Natural killer cell (primary cell): ENCODE data around the gene CLDN14. TPM values are rescaled to one million over a fixed set of nuclear protein-coding genes. Genes with fewer than 3 reads are reported as not detected.
A peak's percentile ranks its signal among the peaks of the same experiment; 100 is the strongest.

ENCODE experiments used
- ATAC-seq, 3 donors: fragments of 150-1000 bp in 2 of 3; fragments of 200-7000 bp in 1 of 3; cut with Tn5 transposase; 1 replicate in 1 of 3; 2 replicates in 2 of 3; pipeline ENCODE4 v1.10.0; 2021; ENCODE audit warnings: mild to moderate bottlenecking in 2 of 3, moderate library complexity in 2 of 3
- DNase-seq, 2 donors: peaks; one replicate each; pipeline versions ENCODE4 v3.0.0 to v3.0.0-alpha.2; 2013 to 2021; ENCODE audit warnings: mixed read lengths in 1 of 2
- H3K27ac ChIP-seq: one replicate; pipeline ENCODE4 v1.5.1; 2013; ENCODE audit warnings: mild to moderate bottlenecking, low read length
- H3K27me3 ChIP-seq: one replicate; pipeline ENCODE4 v1.6.1; 2013; ENCODE audit warnings: low read length; ENCODE audit not compliant: control insufficient read depth, insufficient read depth
- H3K36me3 ChIP-seq: one replicate; pipeline ENCODE4 v1.6.1; 2013; ENCODE audit warnings: low read length; ENCODE audit not compliant: control insufficient read depth, insufficient read depth
- H3K4me1 ChIP-seq: one replicate; pipeline ENCODE4 v1.6.1; 2013; ENCODE audit warnings: low read length; ENCODE audit not compliant: control insufficient read depth, insufficient read depth
- H3K4me3 ChIP-seq: one replicate; pipeline ENCODE4 v1.5.1; 2013; ENCODE audit warnings: low read length
- H3K9me3 ChIP-seq: one replicate; pipeline ENCODE4 v1.6.1; 2013; ENCODE audit warnings: low read length; ENCODE audit not compliant: control insufficient read depth, insufficient read depth
- H3K27ac Mint-ChIP-seq, 2 donors: one replicate each; pipeline ENCODE4 v1.8.0; 2022; ENCODE audit warnings: mild to moderate bottlenecking in 2 of 2, mixed read lengths in 2 of 2, moderate library complexity in 1 of 2
- H3K27me3 Mint-ChIP-seq, 2 donors: one replicate each; pipeline ENCODE4 v1.8.0; 2022; ENCODE audit warnings: low read depth in 2 of 2, mixed read lengths in 2 of 2
- H3K36me3 Mint-ChIP-seq: one replicate; pipeline ENCODE4 v1.8.0; 2022; ENCODE audit warnings: mixed read lengths
- H3K4me1 Mint-ChIP-seq, 2 donors: one replicate each; pipeline ENCODE4 v1.8.0; 2022; ENCODE audit warnings: mixed read lengths in 2 of 2
- H3K4me3 Mint-ChIP-seq: one replicate; pipeline ENCODE4 v1.8.0; 2022; ENCODE audit warnings: mild to moderate bottlenecking, moderate library complexity, mixed read lengths
- H3K9me3 Mint-ChIP-seq, 2 donors: one replicate each; pipeline ENCODE4 v1.8.0; 2022; ENCODE audit warnings: mixed read lengths in 2 of 2
- WGBS: methylation state at CpG from one replicate; pipeline ENCODE4 v1.1.7; 2013; ENCODE audit warnings: missing lambda C conversion rate; ENCODE audit not compliant: insufficient coverage; 5-methylcytosine and 5-hydroxymethylcytosine counted together
- intact Hi-C: fragments of 100-400 bp; cut with micrococcal nuclease; formaldehyde crosslinking; loops from one replicate; pipeline ENCODE4 v1.14.2; 2022
- total RNA-seq, 4 donors: library from RNA; stranded (reverse); fragments of 120-200 nt in 1 of 4; gene quantifications; one replicate each; pipeline versions ENCODE4 v1.2.3 to v1.2.4, GENCODE V29; 2013 to 2022
- TF ChIP-seq, protein P1 (sequence below): fragments of 200-600 bp; IDR thresholded peaks from one replicate; pipeline ENCODE4 v1.8.0; 2022; ENCODE audit warnings: antibody characterized with exemption

CLDN14 gene
- total RNA-seq, 3 donors from 2014 or later (not counting 1 experiment from before 2014, with no cell fraction given), result not detected

DNA sequence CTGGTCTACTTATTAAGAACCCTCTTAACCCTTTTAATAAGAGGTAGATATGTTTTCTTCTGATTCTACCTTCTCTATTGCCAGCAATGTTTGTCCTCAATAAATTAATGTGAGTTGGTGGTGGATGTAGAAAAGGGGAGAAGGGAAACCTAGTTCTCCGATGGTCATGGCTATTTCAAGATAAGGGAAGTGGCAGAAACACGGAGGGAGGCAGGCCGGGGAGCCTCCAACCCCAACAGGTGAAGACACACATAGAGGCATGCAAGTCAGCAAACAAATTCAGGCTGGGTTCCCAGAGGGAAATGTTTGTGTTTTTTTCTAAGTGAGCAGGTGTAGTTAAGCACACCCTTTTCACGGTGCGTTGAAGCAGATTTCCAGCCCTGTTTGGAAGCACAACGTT, 31.0 kb upstream of the CLDN14 start:
- no peak overlapping the region for H3K4me3 Mint-ChIP-seq
- H3K9me3 ChIP-seq, result no peaks in the 10 kb centered on the region
- no peaks in the 10 kb centered on the region for H3K36me3 Mint-ChIP-seq
- H3K27me3 Mint-ChIP-seq, result no peaks in the 10 kb centered on the region
- ATAC-seq (no peak), DNase-seq (no peak)
- H3K36me3 ChIP-seq, result no peaks in the 10 kb centered on the region
- H3K27me3 ChIP-seq, result no peaks in the 10 kb centered on the region
- intact Hi-C loops, result no loop called here
- WGBS, result 64% methylated on average over 6 of the region's 6 CpGs
- H3K27ac ChIP-seq, result no peak overlapping the region
- no peaks in the 10 kb centered on the region for H3K9me3 Mint-ChIP-seq
- peaks cover 26% of the 10 kb centered on the region for H3K4me1 ChIP-seq
- H3K4me3 ChIP-seq, result no peak overlapping the region
- TF ChIP-seq, protein P1, sequence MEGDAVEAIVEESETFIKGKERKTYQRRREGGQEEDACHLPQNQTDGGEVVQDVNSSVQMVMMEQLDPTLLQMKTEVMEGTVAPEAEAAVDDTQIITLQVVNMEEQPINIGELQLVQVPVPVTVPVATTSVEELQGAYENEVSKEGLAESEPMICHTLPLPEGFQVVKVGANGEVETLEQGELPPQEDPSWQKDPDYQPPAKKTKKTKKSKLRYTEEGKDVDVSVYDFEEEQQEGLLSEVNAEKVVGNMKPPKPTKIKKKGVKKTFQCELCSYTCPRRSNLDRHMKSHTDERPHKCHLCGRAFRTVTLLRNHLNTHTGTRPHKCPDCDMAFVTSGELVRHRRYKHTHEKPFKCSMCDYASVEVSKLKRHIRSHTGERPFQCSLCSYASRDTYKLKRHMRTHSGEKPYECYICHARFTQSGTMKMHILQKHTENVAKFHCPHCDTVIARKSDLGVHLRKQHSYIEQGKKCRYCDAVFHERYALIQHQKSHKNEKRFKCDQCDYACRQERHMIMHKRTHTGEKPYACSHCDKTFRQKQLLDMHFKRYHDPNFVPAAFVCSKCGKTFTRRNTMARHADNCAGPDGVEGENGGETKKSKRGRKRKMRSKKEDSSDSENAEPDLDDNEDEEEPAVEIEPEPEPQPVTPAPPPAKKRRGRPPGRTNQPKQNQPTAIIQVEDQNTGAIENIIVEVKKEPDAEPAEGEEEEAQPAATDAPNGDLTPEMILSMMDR, result no peak
- H3K4me1 Mint-ChIP-seq, result peaks cover 33 to 35% of the 10 kb centered on the region in 2 donors
- peak overlapping the region in 1 of 2 donors; percentile 32 for H3K27ac Mint-ChIP-seq

DNA sequence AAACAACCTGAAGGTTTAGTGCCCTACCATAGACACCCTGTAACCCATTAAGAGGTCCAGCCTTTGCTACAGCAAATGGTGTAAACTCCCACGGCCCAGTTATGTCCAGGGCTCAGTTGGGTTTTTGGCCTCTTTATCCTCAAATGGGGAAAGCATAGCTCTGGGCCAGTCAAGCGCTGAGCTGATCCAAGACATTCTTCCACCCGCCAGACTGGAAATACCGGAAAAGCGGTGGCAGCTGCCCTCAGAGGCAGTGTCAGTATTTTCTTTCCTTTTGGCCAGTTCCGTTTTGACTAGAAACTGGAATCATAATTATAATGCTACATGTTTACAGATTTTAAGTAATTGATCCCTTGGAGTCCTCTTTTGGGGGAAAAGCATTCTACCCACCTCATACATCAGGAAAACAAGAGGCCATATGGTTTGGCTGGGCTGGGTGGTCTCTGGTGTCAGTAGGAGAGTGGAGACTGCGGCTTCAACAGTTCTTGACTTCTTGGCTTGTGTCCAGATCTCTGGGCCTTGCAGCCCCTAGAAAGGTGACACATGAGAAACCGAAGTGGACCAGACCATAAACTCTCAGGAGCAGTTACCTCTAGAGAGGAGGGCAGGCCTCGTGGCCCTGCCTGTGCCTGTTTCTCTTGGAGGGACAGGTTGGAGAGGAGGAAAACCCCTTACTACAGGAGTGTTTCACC, 30.2 kb upstream of the CLDN14 start:
- 91% methylated on average over 7 of the region's 9 CpGs for WGBS
- no peaks in the 10 kb centered on the region for H3K36me3 ChIP-seq
- no peaks in the 10 kb centered on the region for H3K9me3 ChIP-seq
- intact Hi-C loops, result no loop called here
- TF ChIP-seq, protein P1, result no peak
- Mint-ChIP-seq H3K9me3 (no peaks in the 10 kb centered on the region), H3K4me1 (peaks cover 33 to 35% of the 10 kb centered on the region in 2 donors), H3K27me3 (no peaks in the 10 kb centered on the region), H3K4me3 (no peak overlapping the region), H3K27ac (no peak overlapping the region), H3K36me3 (no peaks in the 10 kb centered on the region)
- H3K27me3 ChIP-seq, result no peaks in the 10 kb centered on the region
- H3K4me1 ChIP-seq, result peaks cover 26% of the 10 kb centered on the region
- no peak overlapping the region for H3K4me3 ChIP-seq
- no peak overlapping the region for H3K27ac ChIP-seq
- DNase-seq, result no peak
- ATAC-seq, result no peak

DNA sequence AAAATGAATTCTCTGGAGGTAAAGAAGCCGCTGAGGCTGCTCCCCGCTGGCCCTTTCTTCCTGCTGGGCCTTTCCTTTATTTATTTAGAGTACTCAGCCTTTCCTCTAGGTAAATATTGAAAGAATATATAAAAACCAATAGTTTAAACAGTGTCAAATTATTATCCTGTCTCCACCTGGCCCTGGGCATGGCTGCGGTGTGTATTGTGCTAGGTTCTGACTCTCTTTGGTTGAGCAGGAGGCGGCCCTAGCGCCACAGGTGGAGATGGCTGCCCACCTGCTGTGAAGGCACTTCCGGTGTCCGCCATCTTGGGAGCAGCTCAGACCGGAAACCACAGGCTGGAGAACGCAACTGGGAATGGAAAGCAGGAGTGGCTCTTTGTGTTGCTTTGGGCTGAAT, 29.0 kb upstream of the CLDN14 start:
- intact Hi-C loops, result no loop called here
- peaks cover 26% of the 10 kb centered on the region for H3K4me1 ChIP-seq
- no peaks in the 10 kb centered on the region for H3K27me3 ChIP-seq
- H3K4me1 Mint-ChIP-seq, result peaks cover 35 to 38% of the 10 kb centered on the region in 2 donors
- WGBS, result 97% methylated on average over 7 of the region's 9 CpGs
- no peak overlapping the region for H3K27ac ChIP-seq
- TF ChIP-seq, protein P1, result no peak
- no peaks in the 10 kb centered on the region for H3K9me3 ChIP-seq
- no peak overlapping the region for H3K4me3 Mint-ChIP-seq
- H3K36me3 Mint-ChIP-seq, result no peaks in the 10 kb centered on the region
- no peaks in the 10 kb centered on the region for H3K36me3 ChIP-seq
- no peaks in the 10 kb centered on the region for H3K9me3 Mint-ChIP-seq
- ATAC-seq (no peak), DNase-seq (no peak)
- H3K4me3 ChIP-seq, result no peak overlapping the region
- no peak overlapping the region for H3K27ac Mint-ChIP-seq
- no peaks in the 10 kb centered on the region for H3K27me3 Mint-ChIP-seq
